ENCODE measurements around the gene KISS1R.

Gene KISS1R

GRCh38 chr19:899336-900042 lies 17.6 kb upstream of the KISS1R start:
- DNase-seq (ENCODE audit: low read depth): no peak

- DNase-seq (ENCODE audit: low read depth): no peak
These were observed 17.2 kb upstream of the KISS1R start for GRCh38 chr19:900043-900301.

- DNase-seq (ENCODE audit: low read depth): no peak
These were observed 16.6 kb upstream of the KISS1R start for GRCh38 chr19:900302-901111.

GRCh38 chr19:901216-902092 lies 15.7 kb upstream of the KISS1R start:
- no peak for DNase-seq (ENCODE audit: low read depth)

GRCh38 chr19:902093-902370 lies 15.1 kb upstream of the KISS1R start:
- DNase-seq (ENCODE audit: low read depth): no peak

GRCh38 chr19:902446-903226 lies 14.5 kb upstream of the KISS1R start:
- DNase-seq (ENCODE audit: low read depth): no peak

- DNase-seq (ENCODE audit: low read depth): no peak
These were observed 13.8 kb upstream of the KISS1R start for GRCh38 chr19:903266-903797.

GRCh38 chr19:904545-904944 lies 12.6 kb upstream of the KISS1R start:
- DNase-seq (ENCODE audit: low read depth): no peak

GRCh38 chr19:906480-906879 lies 10.7 kb upstream of the KISS1R start:
- no peak for DNase-seq (ENCODE audit: low read depth)

- no peak for DNase-seq (ENCODE audit: low read depth)
These were observed 9.8 kb upstream of the KISS1R start for GRCh38 chr19:907183-907853.

- DNase-seq (ENCODE audit: low read depth): no peak
These were observed 5.7 kb upstream of the KISS1R start for GRCh38 chr19:911197-912033.

GRCh38 chr19:912181-913079 lies 4.7 kb upstream of the KISS1R start:
- no peak for DNase-seq (ENCODE audit: low read depth)

- no peak for DNase-seq (ENCODE audit: low read depth)
These were observed 3.9 kb upstream of the KISS1R start, which contains the start of gene R3HDM4 for GRCh38 chr19:913080-913748. Gene R3HDM4 (minus strand): TSS chr19:913219. CDS start chr19:913157, 62 bp downstream.

GRCh38 chr19:916645-917322 lies 349 bp upstream of the KISS1R start:
- no peak for DNase-seq (ENCODE audit: low read depth)

GRCh38 chr19:918152-918437 lies 962 bp downstream of the KISS1R start:
- no peak for DNase-seq (ENCODE audit: low read depth)

GRCh38 chr19:918481-919198 lies 1.5 kb downstream of the KISS1R start:
- DNase-seq (ENCODE audit: low read depth): no peak

- no peak for DNase-seq (ENCODE audit: low read depth)
These were observed 2.3 kb downstream of the KISS1R start for GRCh38 chr19:919199-920050.

Measured in fibroblast of the conjunctiva (primary cell).